ENCODE data around the gene TYW5.

GRCh38 chr2:199940373-199940772 lies 14.9 kb downstream of the TYW5 start:
- TF ChIP-seq EP300 (IDR thresholded peaks at IDR 0.05) (no peak), POLR2A (IDR thresholded peaks at IDR 0.05; ENCODE audit: low read depth) (no peak)
- TF ChIP-seq, protein P1, sequence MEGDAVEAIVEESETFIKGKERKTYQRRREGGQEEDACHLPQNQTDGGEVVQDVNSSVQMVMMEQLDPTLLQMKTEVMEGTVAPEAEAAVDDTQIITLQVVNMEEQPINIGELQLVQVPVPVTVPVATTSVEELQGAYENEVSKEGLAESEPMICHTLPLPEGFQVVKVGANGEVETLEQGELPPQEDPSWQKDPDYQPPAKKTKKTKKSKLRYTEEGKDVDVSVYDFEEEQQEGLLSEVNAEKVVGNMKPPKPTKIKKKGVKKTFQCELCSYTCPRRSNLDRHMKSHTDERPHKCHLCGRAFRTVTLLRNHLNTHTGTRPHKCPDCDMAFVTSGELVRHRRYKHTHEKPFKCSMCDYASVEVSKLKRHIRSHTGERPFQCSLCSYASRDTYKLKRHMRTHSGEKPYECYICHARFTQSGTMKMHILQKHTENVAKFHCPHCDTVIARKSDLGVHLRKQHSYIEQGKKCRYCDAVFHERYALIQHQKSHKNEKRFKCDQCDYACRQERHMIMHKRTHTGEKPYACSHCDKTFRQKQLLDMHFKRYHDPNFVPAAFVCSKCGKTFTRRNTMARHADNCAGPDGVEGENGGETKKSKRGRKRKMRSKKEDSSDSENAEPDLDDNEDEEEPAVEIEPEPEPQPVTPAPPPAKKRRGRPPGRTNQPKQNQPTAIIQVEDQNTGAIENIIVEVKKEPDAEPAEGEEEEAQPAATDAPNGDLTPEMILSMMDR (IDR thresholded peaks at IDR 0.05), result peak in 1 of 3 experiments; percentile 11
